ENCODE measurements around the gene CCDC12.

Gene CCDC12

GRCh38 chr3:46995901-46996562 lies 19.5 kb upstream of the CCDC12 start:
- DNase-seq = no peak

GRCh38 chr3:46994801-46995731 lies 18.5 kb upstream of the CCDC12 start:
- DNase-seq = no peak

GRCh38 chr3:46993986-46994385 lies 17.4 kb upstream of the CCDC12 start:
- no peak for DNase-seq

GRCh38 chr3:46993292-46993691 lies 16.7 kb upstream of the CCDC12 start:
- DNase-seq = no peak

- DNase-seq = no peak
Measured at GRCh38 chr3:46992231-46992630, 15.7 kb upstream of the CCDC12 start.

GRCh38 chr3:46991406-46992165 lies 15.0 kb upstream of the CCDC12 start:
- DNase-seq = no peak

GRCh38 chr3:46990573-46991374 lies 14.2 kb upstream of the CCDC12 start:
- no peak for DNase-seq

GRCh38 chr3:46989146-46989810 lies 12.7 kb upstream of the CCDC12 start:
- DNase-seq = no peak

- DNase-seq = no peak
Measured at GRCh38 chr3:46988616-46989015, 12.1 kb upstream of the CCDC12 start.

- no peak for DNase-seq
Measured at GRCh38 chr3:46987743-46988401, 11.3 kb upstream of the CCDC12 start.

GRCh38 chr3:46987319-46987742 lies 10.8 kb upstream of the CCDC12 start:
- DNase-seq = no peak

GRCh38 chr3:46986782-46987310 lies 10.3 kb upstream of the CCDC12 start:
- DNase-seq = no peak

GRCh38 chr3:46986055-46986730 lies 9.6 kb upstream of the CCDC12 start:
- DNase-seq = no peak

GRCh38 chr3:46985588-46985987 lies 9.0 kb upstream of the CCDC12 start:
- no peak for DNase-seq

- DNase-seq = no peak
Measured at GRCh38 chr3:46984591-46985459, 8.3 kb upstream of the CCDC12 start.

- no peak for DNase-seq
Measured at GRCh38 chr3:46982546-46982945, 6.0 kb upstream of the CCDC12 start.

- no peak for DNase-seq
Measured at GRCh38 chr3:46981932-46982471, 5.5 kb upstream of the CCDC12 start.

GRCh38 chr3:46979958-46980497 lies 3.5 kb upstream of the CCDC12 start:
- DNase-seq = no peak

Measured in NCI-H446 (cell line).